GM12801 (cell line): Measurements from ENCODE around the gene SCAMP2.

Experiments
- CTCF ChIP-seq: IDR thresholded peaks from one replicate; pipeline ENCODE4 v1.5.1; 2011; ENCODE audit warnings: control low read depth; ENCODE audit not compliant: insufficient read length; ENCODE audit errors: extremely low read depth

Gene SCAMP2

GRCh38 chr15:74826364-74826819, 46.8 kb downstream of the SCAMP2 start, which contains the start of gene CPLX3:
TSS of gene CPLX3 (plus strand) at chr15:74826627. CDS start at chr15:74826704, 77 bp downstream.
- TF ChIP-seq CTCF, result no peak

GRCh38 chr15:74825866-74826265, 47.3 kb downstream of the SCAMP2 start:
- no peak for TF ChIP-seq CTCF

- TF ChIP-seq CTCF, result no peak
These were observed 48.2 kb downstream of the SCAMP2 start for GRCh38 chr15:74824976-74825375.

- TF ChIP-seq CTCF, result no peak
These were observed 49.8 kb downstream of the SCAMP2 start for GRCh38 chr15:74823324-74823723.

- TF ChIP-seq CTCF, result no peak
These were observed 50.9 kb downstream of the SCAMP2 start for GRCh38 chr15:74822233-74822632.

GRCh38 chr15:74821790-74822158, 51.4 kb downstream of the SCAMP2 start:
- no peak for TF ChIP-seq CTCF

- no peak for TF ChIP-seq CTCF
These were observed 51.9 kb downstream of the SCAMP2 start for GRCh38 chr15:74821091-74821789.
